HepG2 (cell line): ENCODE measurements around the gene BEAN1. TPM values are rescaled to one million over a fixed set of nuclear protein-coding genes. Genes with fewer than 3 reads are reported as not detected.
A peak's percentile ranks its signal among the peaks of the same experiment; 100 is the strongest.

ENCODE experiments used
- CREB1 ChIP-seq, 2 experiments: fragments of 450-650 bp in 1 of 2; IDR thresholded peaks; 2 replicates each; pipeline ENCODE4 v1.6.1; 2016 to 2017; ENCODE audit warnings: control low read depth in 1 of 2, mild to moderate bottlenecking in 1 of 2, missing compliant biosample characterization in 1 of 2, missing genetic modification characterization in 1 of 2
- DPF2 ChIP-seq: sonication (generic); formaldehyde crosslinking; IDR thresholded peaks from 2 replicates; pipeline ENCODE4 v1.4.0; 2020; ENCODE audit warnings: mild to moderate bottlenecking, low read depth, missing genetic modification reagents, borderline replicate concordance
- FLYWCH1 ChIP-seq: sonication (generic); formaldehyde crosslinking; IDR thresholded peaks from 2 replicates; pipeline ENCODE4 v1.8.1; 2023; ENCODE audit warnings: mild to moderate bottlenecking, missing genetic modification reagents
- HDAC1 ChIP-seq: sonication (generic); formaldehyde crosslinking; IDR thresholded peaks from 2 replicates; pipeline ENCODE4 v1.5.1; 2020; ENCODE audit warnings: mild to moderate bottlenecking, missing genetic modification reagents
- JUND ChIP-seq: sonication (generic); formaldehyde crosslinking; IDR thresholded peaks from 2 replicates; pipeline ENCODE4 v1.8.0; 2022; ENCODE audit warnings: mild to moderate bottlenecking, missing genetic modification reagents
- KAT8 ChIP-seq: IDR thresholded peaks from 2 replicates; pipeline ENCODE4 v1.6.1; 2016; ENCODE audit warnings: missing genetic modification reagents, missing compliant biosample characterization
- KLF16 ChIP-seq, 2 experiments: sonication (generic) in 1 of 2; formaldehyde crosslinking in 1 of 2; IDR thresholded peaks; 2 replicates each; pipeline versions ENCODE4 v1.6.1 to v1.8.0; 2016 to 2023; ENCODE audit warnings: missing genetic modification reagents in 2 of 2, missing compliant biosample characterization in 1 of 2
- MAZ ChIP-seq, 2 experiments: sonication (generic) in 1 of 2; formaldehyde crosslinking in 1 of 2; IDR thresholded peaks; 2 replicates each; pipeline versions ENCODE4 v1.5.0 to v1.6.1; 2012 to 2020; ENCODE audit warnings: low read depth in 2 of 2, mild to moderate bottlenecking in 2 of 2, borderline replicate concordance in 1 of 2, improper control_type of control experiment in 1 of 2, low read length in 1 of 2, missing genetic modification reagents in 1 of 2, moderate library complexity in 1 of 2
- NFYB ChIP-seq: sonication (generic); formaldehyde crosslinking; IDR thresholded peaks from 2 replicates; pipeline ENCODE4 v1.4.0; 2020; ENCODE audit warnings: missing genetic modification reagents
- POLR2AphosphoS5 ChIP-seq: IDR thresholded peaks from 2 replicates; pipeline ENCODE4 v1.6.1; 2012; ENCODE audit warnings: low read depth, low read length
- SMARCC2 ChIP-seq: fragments of 450-650 bp; IDR thresholded peaks from 2 replicates; pipeline ENCODE4 v1.6.1; 2017; ENCODE audit warnings: antibody characterized with exemption, mild to moderate bottlenecking
- U2AF1 ChIP-seq: fragments of 200-400 bp; formaldehyde crosslinking; optimal IDR thresholded peaks from 2 replicates; pipeline ENCODE3; 2017; ENCODE audit warnings: mild to moderate bottlenecking, low read depth, low read length
- ZFP36L1 ChIP-seq: sonication (generic); formaldehyde crosslinking; IDR thresholded peaks from 2 replicates; pipeline ENCODE4 v1.8.0; 2022; ENCODE audit warnings: mild to moderate bottlenecking, missing genetic modification reagents, moderate library complexity
- ZNF121 ChIP-seq: sonication (generic); formaldehyde crosslinking; IDR thresholded peaks from 2 replicates; pipeline ENCODE4 v1.5.0; 2020; ENCODE audit warnings: mild to moderate bottlenecking, missing genetic modification reagents
- ZNF484 ChIP-seq: sonication (generic); formaldehyde crosslinking; IDR thresholded peaks from 2 replicates; pipeline ENCODE4 v1.5.1; 2020; ENCODE audit warnings: mild to moderate bottlenecking, low read depth, missing genetic modification reagents, borderline replicate concordance
- ZNF546 ChIP-seq: sonication (generic); formaldehyde crosslinking; conservative IDR thresholded peaks from 2 replicates; pipeline ENCODE4 v1.8.1; 2023; ENCODE audit warnings: mild to moderate bottlenecking, missing genetic modification reagents
- ZSCAN20 ChIP-seq: sonication (generic); formaldehyde crosslinking; IDR thresholded peaks from 2 replicates; pipeline ENCODE4 v1.4.0; 2020; ENCODE audit warnings: missing genetic modification reagents, mild to moderate bottlenecking, borderline replicate concordance
- polyA plus RNA-seq, 8 experiments: library from polyadenylated mRNA; depleted of rRNA in 3 of 8; stranded (reverse) in 7 of 8; unstranded in 1 of 8; fragments of >200 nt; fragmentation: Illumina TruSeq in 4 of 8; extraction: Trizol in 4 of 8; gene quantifications; 2 replicates each; pipeline versions ENCODE4 v1.2.1 to v1.2.3, GENCODE V29; 2011 to 2016; ENCODE audit warnings: low read depth in 4 of 8, missing spikeins in 1 of 8, mixed read lengths in 1 of 8; ENCODE audit not compliant: insufficient read depth in 1 of 8
- total RNA-seq, 5 experiments: library from RNA; depleted of rRNA; stranded (reverse); fragments of >200 nt; fragmentation: Illumina TruSeq; extraction: Trizol; gene quantifications; 2 replicates each; pipeline ENCODE4 v1.2.3, GENCODE V29; 2016; ENCODE audit warnings: low read depth in 1 of 5
- TF ChIP-seq, protein P1 (sequence below): sonication (generic); IDR thresholded peaks from 2 replicates; pipeline ENCODE4 v1.6.1; 2016; ENCODE audit warnings: low read depth, borderline replicate concordance
- TF ChIP-seq, protein P2 (sequence below): IDR thresholded peaks from 2 replicates; pipeline ENCODE4 v1.6.1; 2016; ENCODE audit warnings: low read depth, borderline replicate concordance
- TF ChIP-seq, protein P3 (sequence below): sonication (generic); formaldehyde crosslinking; IDR thresholded peaks from 2 replicates; pipeline ENCODE4 v1.8.0; 2022; ENCODE audit warnings: missing genetic modification reagents, mild to moderate bottlenecking, inconsistent platforms, borderline replicate concordance
- TF ChIP-seq, protein P4 (sequence below): IDR thresholded peaks from 2 replicates; pipeline ENCODE4 v1.6.1; 2016; ENCODE audit warnings: low read depth, control low read depth

The BEAN1 gene
- total and polyA plus RNA-seq, 2 of the 13 experiments (the other 11 are each of a cell fraction or from before 2014, with no cell fraction given), result 0.53 to 1.4 TPM

DNA sequence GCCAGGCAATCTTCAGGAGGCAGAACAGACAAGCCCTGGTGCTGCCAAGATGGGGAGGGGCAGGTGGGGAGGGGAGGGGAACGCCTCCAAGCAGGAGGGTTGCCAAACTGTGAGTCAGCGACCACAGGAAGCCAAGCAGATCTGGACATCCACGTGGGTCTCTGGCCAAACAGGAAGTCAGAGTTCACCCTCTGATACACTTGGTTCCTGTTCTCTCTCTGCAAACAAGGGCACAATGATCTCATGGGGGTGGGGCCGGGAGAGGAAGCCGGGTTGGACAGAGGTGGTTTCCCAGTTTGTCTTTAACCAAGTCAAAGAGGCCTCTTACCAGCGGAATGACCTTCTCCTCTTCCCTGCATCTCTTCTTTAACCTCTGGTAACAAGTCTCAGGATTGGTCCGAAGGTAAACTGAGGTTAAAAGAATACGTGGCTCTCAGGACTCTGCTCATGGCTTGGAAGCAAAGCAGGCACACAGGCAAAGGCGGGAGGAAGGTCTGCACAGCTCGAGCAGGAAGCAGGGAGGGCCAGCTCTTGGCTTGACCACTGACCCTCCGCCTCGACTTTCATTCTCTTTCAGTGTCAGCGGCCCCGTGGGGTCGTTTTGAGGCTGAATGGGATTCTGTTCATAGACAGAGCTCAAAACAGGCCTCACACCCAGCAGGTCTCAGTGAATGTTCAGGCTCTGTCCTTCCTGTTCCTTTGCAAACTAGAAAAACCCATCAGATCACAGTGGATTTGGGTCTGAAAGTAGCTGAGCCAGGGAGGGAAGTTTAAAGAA lies 89.9 kb downstream of the BEAN1 start (continued):
- TF ChIP-seq, protein P1, sequence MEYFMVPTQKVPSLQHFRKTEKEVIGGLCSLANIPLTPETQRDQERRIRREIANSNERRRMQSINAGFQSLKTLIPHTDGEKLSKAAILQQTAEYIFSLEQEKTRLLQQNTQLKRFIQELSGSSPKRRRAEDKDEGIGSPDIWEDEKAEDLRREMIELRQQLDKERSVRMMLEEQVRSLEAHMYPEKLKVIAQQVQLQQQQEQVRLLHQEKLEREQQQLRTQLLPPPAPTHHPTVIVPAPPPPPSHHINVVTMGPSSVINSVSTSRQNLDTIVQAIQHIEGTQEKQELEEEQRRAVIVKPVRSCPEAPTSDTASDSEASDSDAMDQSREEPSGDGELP, result peak; percentile 69; the same call in 1 of the 2 replicates
- TF ChIP-seq, protein P2, sequence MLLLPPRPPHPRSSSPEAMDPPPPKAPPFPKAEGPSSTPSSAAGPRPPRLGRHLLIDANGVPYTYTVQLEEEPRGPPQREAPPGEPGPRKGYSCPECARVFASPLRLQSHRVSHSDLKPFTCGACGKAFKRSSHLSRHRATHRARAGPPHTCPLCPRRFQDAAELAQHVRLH (CRISPR knock-in tag), result peak; percentile 91; the same call in 1 of the 2 replicates
- peak; percentile 97 for TF ChIP-seq POLR2AphosphoS5
- TF ChIP-seq HDAC1 (CRISPR knock-in tag), result peak; percentile 95
- TF ChIP-seq ZFP36L1 (CRISPR knock-in tag), result peak; percentile 91; the same call in 1 of the 2 replicates
- TF ChIP-seq SMARCC2, result no peak
- 0 out of 2 replicates have a peak, but pooled peaks have one; percentile 20 for TF ChIP-seq ZNF546
- peak; percentile 62 for TF ChIP-seq NFYB (CRISPR knock-in tag)
- TF ChIP-seq ZSCAN20 (CRISPR knock-in tag), result 0 out of 2 replicates have a peak, but pooled peaks have one; percentile 54
- TF ChIP-seq ZNF121 (CRISPR knock-in tag), result no peak; the same call in 1 of the 2 replicates
- peak; percentile 95 for TF ChIP-seq MAZ (IDR thresholded peaks at IDR 0.05; ENCODE audit: borderline replicate concordance, low read depth, low read length)
- TF ChIP-seq MAZ (CRISPR knock-in tag; IDR thresholded peaks at IDR 0.05; ENCODE audit: low read depth), result peak; percentile 91
- TF ChIP-seq, protein P3, sequence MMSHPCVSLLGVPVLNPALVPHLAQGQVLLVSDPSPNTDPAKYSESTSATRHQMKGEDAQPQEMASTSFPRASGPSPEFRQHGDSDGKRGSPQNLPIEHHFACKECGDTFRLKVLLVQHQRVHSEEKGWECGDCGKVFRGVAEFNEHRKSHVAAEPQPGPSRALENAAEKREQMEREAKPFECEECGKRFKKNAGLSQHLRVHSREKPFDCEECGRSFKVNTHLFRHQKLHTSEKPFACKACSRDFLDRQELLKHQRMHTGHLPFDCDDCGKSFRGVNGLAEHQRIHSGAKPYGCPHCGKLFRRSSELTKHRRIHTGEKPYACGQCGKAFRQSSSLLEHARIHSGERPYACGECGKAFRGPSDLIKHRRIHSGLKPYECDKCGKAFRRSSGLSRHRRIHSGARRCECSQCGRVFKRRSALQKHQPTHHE (CRISPR knock-in tag), result peak; percentile 80
- no peak for TF ChIP-seq ZNF484 (CRISPR knock-in tag)
- peak; percentile 72; the same call in 1 of the 2 replicates for TF ChIP-seq DPF2 (CRISPR knock-in tag)
- peak in 1 of 2 experiments; percentile 91; a peak in 2 of 4 replicates for TF ChIP-seq KLF16 (CRISPR knock-in tag; IDR thresholded peaks at IDR 0.05)
- TF ChIP-seq, protein P4, sequence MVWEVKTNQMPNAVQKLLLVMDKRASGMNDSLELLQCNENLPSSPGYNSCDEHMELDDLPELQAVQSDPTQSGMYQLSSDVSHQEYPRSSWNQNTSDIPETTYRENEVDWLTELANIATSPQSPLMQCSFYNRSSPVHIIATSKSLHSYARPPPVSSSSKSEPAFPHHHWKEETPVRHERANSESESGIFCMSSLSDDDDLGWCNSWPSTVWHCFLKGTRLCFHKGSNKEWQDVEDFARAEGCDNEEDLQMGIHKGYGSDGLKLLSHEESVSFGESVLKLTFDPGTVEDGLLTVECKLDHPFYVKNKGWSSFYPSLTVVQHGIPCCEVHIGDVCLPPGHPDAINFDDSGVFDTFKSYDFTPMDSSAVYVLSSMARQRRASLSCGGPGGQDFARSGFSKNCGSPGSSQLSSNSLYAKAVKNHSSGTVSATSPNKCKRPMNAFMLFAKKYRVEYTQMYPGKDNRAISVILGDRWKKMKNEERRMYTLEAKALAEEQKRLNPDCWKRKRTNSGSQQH (CRISPR knock-in tag), result 0 out of 2 replicates have a peak, but pooled peaks have one; percentile 0
- peak; percentile 98 for TF ChIP-seq JUND
- 0 out of 2 replicates have a peak, but pooled peaks have one; percentile 23 for TF ChIP-seq FLYWCH1 (CRISPR knock-in tag)
- TF ChIP-seq CREB1 (IDR thresholded peaks at IDR 0.05), result peak; percentile 66
- TF ChIP-seq CREB1 (CRISPR knock-in tag; IDR thresholded peaks at IDR 0.05), result no peak
- TF ChIP-seq KAT8 (CRISPR knock-in tag), result peak; percentile 91
- peak; percentile 62 for TF ChIP-seq U2AF1
